Stimulated activated naive B cell treated with anti-CD40 and anti-IgM and Interleukin-4, amounts not matched to agents 10 μg/mL and 1 μg/mL and 100 μg/mL, for 72 hours (primary cell): Measurements from ENCODE around the gene ONECUT1.

Source experiments
- ATAC-seq, 2 donors: fragments of 150-1000 bp; cut with Tn5 transposase; replicated peaks; 2 replicates each; pipeline ENCODE4 v1.10.0; 2021; ENCODE audit warnings: moderate library complexity in 1 of 2
- DNase-seq: peaks from one replicate; pipeline ENCODE4 v3.0.0; 2021
- H3K27ac Mint-ChIP-seq: one replicate; pipeline ENCODE4 v1.8.0; 2022; ENCODE audit warnings: mild to moderate bottlenecking, mixed read lengths
- H3K27me3 Mint-ChIP-seq, 2 donors: one replicate each; pipeline ENCODE4 v1.8.0; 2022; ENCODE audit warnings: mixed read lengths in 2 of 2
- H3K36me3 Mint-ChIP-seq, 2 donors: one replicate each; pipeline ENCODE4 v1.8.0; 2022; ENCODE audit warnings: mixed read lengths in 2 of 2, mild to moderate bottlenecking in 1 of 2
- H3K4me1 Mint-ChIP-seq, 2 donors: one replicate each; pipeline ENCODE4 v1.8.0; 2022; ENCODE audit warnings: mixed read lengths in 2 of 2, mild to moderate bottlenecking in 1 of 2
- H3K4me3 Mint-ChIP-seq, 2 donors: one replicate each; pipeline ENCODE4 v1.8.0; 2022; ENCODE audit warnings: mild to moderate bottlenecking in 2 of 2, mixed read lengths in 2 of 2, moderate library complexity in 1 of 2
- H3K9me3 Mint-ChIP-seq, 2 donors: one replicate each; pipeline ENCODE4 v1.8.0; 2022; ENCODE audit warnings: mixed read lengths in 2 of 2, mild to moderate bottlenecking in 1 of 2

Gene ONECUT1

GRCh38 chr15:52783191-52783829, 6.8 kb downstream of the ONECUT1 start:
- no peaks in the 10 kb centered on the region for H3K9me3 Mint-ChIP-seq
- peaks cover 31 to 59% of the 10 kb centered on the region in 2 donors for H3K4me1 Mint-ChIP-seq
- DNase-seq, result no peak
- peak overlapping the region; percentile 69 for H3K27ac Mint-ChIP-seq
- H3K27me3 Mint-ChIP-seq, result peaks cover 38 to 60% of the 10 kb centered on the region in 2 donors
- no peak for ATAC-seq
- peak overlapping the region; percentile 21 to 37 for H3K4me3 Mint-ChIP-seq
- H3K36me3 Mint-ChIP-seq, result peaks cover 0 to 4% of the 10 kb centered on the region in 2 donors

DNA sequence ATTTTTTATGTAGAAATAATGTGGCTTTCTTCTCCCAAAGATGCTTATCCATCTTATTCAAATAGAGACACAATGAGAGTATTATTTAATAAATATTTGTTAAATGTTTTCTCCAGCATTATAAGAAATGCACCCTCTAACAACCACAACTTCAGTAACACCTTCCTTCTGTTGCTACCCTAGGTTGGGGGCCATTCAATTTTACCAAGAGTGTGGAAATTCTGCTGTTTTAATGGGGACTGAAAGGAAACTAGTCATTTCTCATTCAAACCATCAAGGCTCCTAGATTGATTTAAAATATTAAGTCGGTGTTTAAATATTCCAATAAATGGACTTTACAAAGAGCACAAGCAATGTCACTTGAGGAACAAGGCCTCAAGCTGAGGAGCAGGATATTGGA, 7.6 kb downstream of the ONECUT1 start:
- H3K36me3 Mint-ChIP-seq, result no peaks in the 10 kb centered on the region
- ATAC-seq (no peak), DNase-seq (no peak)
- H3K4me1 Mint-ChIP-seq, result peaks cover 26 to 51% of the 10 kb centered on the region in 2 donors
- no peaks in the 10 kb centered on the region for H3K9me3 Mint-ChIP-seq
- no peak overlapping the region for H3K27ac Mint-ChIP-seq
- H3K4me3 Mint-ChIP-seq, result no peak overlapping the region
- peaks cover 35 to 58% of the 10 kb centered on the region in 2 donors for H3K27me3 Mint-ChIP-seq

GRCh38 chr15:52780172-52780980, 9.8 kb downstream of the ONECUT1 start:
- Mint-ChIP-seq H3K27me3 (peaks cover 35 to 55% of the 10 kb centered on the region in 2 donors), H3K27ac (peak overlapping the region; percentile 85)
- no peak for DNase-seq

DNA sequence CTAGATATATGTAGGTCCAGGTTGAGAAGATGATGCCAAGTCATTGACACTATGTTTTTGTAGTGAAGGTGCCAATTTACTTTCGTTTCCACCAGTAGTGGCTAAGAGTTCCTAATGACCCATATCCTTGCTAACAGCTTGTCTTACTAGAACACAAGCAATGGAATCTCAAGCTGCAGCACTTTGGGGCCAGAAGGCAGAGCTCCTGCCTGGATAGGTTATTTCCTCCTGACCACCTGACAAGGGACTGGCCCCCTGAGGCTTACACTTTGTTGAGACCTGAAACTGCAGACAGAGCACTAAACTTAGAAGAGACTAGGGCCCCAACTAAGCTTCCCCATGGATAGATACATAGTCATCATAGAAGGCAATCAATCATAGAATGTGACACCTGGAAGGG, 11.7 kb downstream of the ONECUT1 start:
- H3K27ac Mint-ChIP-seq, result no peak overlapping the region
- peaks cover 15 to 18% of the 10 kb centered on the region in 2 donors for H3K4me1 Mint-ChIP-seq
- ATAC-seq (no peak), DNase-seq (no peak)
- H3K27me3 Mint-ChIP-seq, result peaks cover 30 to 44% of the 10 kb centered on the region in 2 donors
- H3K9me3 Mint-ChIP-seq, result no peaks in the 10 kb centered on the region
- H3K36me3 Mint-ChIP-seq, result no peaks in the 10 kb centered on the region
- no peak overlapping the region for H3K4me3 Mint-ChIP-seq

More at GRCh38 chr15:52780172-52780980, 9.8 kb downstream of the ONECUT1 start:
- H3K36me3 Mint-ChIP-seq, result no peaks in the 10 kb centered on the region
- H3K4me3 Mint-ChIP-seq, result peak overlapping the region; percentile 69 to 74
- H3K9me3 Mint-ChIP-seq, result no peaks in the 10 kb centered on the region
- ATAC-seq, result peak; percentile 88
- H3K4me1 Mint-ChIP-seq, result peaks cover 19 to 37% of the 10 kb centered on the region in 2 donors

DNA sequence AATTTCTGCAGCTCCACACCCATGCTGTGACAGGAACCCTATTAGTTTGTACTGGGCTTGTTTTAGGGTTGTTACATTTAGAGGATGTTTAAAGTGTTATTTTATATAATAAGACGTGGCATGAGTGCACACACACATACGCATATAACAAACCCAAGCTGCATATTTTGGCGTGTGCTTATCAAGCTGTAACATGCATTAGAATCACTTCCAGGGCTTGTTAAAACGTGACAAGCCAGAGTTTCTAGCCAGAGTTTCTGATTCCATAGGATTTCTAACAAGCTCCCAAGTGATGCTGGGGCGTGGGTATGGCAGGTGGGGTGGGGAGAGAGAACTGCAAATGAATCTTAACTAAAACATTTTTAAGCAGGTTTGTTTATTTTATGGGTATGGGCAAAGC, 17.4 kb downstream of the ONECUT1 start:
- DNase-seq (no peak), ATAC-seq (no peak)
- Mint-ChIP-seq H3K36me3 (no peaks in the 10 kb centered on the region), H3K4me1 (peaks cover 4 to 6% of the 10 kb centered on the region in 2 donors), H3K27ac (no peak overlapping the region), H3K4me3 (no peak overlapping the region), H3K9me3 (no peaks in the 10 kb centered on the region), H3K27me3 (peaks cover 40 to 52% of the 10 kb centered on the region in 2 donors)

DNA sequence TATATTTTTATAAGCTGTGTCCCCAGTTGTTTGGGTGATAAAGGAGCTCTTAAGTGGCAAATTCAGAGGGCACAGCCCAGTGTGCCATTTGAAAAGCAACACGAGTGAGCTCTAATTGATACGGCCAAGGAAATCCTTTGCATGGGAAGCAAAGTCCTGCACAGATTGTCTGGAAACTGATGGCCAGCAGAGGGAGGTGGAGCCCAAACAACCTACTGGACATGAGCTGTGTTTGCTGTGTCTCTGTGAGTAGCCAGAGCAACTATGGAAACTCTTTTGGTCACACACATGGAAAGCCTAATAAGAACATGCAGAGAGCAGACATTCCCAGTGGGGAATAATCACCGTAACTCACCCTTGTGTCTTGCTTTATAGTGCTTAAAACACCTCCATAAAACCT, 24.4 kb downstream of the ONECUT1 start:
- no peaks in the 10 kb centered on the region for H3K36me3 Mint-ChIP-seq

DNA sequence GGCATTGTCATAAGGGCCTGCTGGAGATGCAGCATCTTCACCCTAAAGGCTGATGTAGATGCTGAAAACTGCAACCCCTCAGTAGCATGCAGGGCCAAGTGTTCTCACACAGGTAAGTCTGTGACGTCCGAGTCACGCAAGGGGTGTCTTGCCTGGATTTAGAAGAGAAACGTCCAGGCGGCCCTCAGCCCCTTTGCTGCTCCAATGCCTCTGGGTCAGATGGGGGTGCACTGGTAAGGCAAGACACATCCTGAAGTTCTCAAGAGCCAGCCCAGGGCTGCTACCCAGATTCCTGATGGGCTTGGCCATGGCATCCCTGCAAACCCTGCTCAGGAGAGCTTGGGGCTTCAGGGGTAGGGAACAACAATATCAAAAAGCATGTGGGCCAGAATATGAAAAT, 25.4 kb downstream of the ONECUT1 start:
- DNase-seq, result no peak
- peaks cover 48 to 60% of the 10 kb centered on the region in 2 donors for H3K27me3 Mint-ChIP-seq
- no peaks in the 10 kb centered on the region for H3K36me3 Mint-ChIP-seq
- no peak overlapping the region for H3K27ac Mint-ChIP-seq
- no peaks in the 10 kb centered on the region for H3K9me3 Mint-ChIP-seq
- ATAC-seq, result no peak
- H3K4me1 Mint-ChIP-seq, result peaks cover 0 to 6% of the 10 kb centered on the region in 2 donors
- H3K4me3 Mint-ChIP-seq, result no peak overlapping the region

More for the DNA sequence above, 24.4 kb downstream of the ONECUT1 start:
- H3K27ac Mint-ChIP-seq, result no peak overlapping the region
- no peak for ATAC-seq
- H3K4me3 Mint-ChIP-seq, result no peak overlapping the region
- H3K9me3 Mint-ChIP-seq, result no peaks in the 10 kb centered on the region
- H3K27me3 Mint-ChIP-seq, result peaks cover 43 to 60% of the 10 kb centered on the region in 2 donors
- peaks cover 0 to 3% of the 10 kb centered on the region in 2 donors for H3K4me1 Mint-ChIP-seq
- DNase-seq, result no peak

DNA sequence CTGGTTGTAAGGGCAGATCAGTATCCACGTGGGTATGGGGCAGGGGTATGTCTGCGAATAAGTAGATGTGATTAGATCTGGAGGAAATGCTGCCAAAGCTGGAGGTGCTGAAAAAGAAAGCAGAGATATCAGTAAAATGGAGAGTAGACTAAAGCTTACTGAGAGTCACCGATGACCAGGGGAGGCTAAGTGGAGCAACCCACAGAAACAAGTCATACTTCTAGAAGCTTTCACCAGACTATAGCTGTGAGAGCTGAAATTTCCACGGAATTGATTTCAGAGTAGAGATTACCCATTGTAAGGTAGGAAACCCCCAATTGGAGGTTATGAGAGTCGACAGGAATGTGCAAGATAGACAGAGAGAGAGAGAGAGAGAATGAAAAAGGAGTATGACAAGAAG, 27.5 kb downstream of the ONECUT1 start:
- no peaks in the 10 kb centered on the region for H3K36me3 Mint-ChIP-seq
- no peak overlapping the region for H3K4me3 Mint-ChIP-seq
- H3K4me1 Mint-ChIP-seq, result peaks cover 0 to 6% of the 10 kb centered on the region in 2 donors
- DNase-seq, result no peak
- H3K27me3 Mint-ChIP-seq, result peaks cover 47 to 60% of the 10 kb centered on the region in 2 donors
- H3K9me3 Mint-ChIP-seq, result no peaks in the 10 kb centered on the region
- no peak for ATAC-seq
- H3K27ac Mint-ChIP-seq, result no peak overlapping the region

DNA sequence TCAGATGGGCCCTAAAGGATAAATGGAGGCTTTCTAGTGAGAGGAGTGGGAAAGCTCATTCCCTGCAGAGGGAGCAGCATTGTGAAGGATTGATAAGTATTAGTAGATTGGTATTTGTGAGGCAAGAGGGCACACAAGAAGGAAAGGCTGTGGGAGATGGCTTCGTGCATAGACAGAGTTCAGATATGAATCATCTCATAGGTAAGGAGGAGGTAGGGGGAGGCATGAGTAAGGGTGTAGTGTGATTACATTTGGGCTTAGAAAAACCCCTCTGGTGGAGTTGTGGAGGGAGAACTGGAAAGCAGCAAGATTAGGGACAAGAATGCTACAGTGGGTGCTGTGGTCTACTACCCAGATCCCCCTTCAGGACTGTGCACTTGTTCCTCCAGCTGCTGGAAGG, 29.6 kb downstream of the ONECUT1 start:
- no peaks in the 10 kb centered on the region for H3K9me3 Mint-ChIP-seq
- no peak overlapping the region for H3K27ac Mint-ChIP-seq
- no peaks in the 10 kb centered on the region for H3K36me3 Mint-ChIP-seq
- ATAC-seq, result peak in 1 of 2 donors; percentile 52
- no peak overlapping the region for H3K4me3 Mint-ChIP-seq
- no peak for DNase-seq
- peaks cover 0 to 6% of the 10 kb centered on the region in 2 donors for H3K4me1 Mint-ChIP-seq
- peaks cover 36 to 56% of the 10 kb centered on the region in 2 donors for H3K27me3 Mint-ChIP-seq

GRCh38 chr15:52759969-52760368, 30.2 kb downstream of the ONECUT1 start:
- Mint-ChIP-seq H3K36me3 (no peaks in the 10 kb centered on the region), H3K27ac (no peak overlapping the region), H3K27me3 (peaks cover 30 to 57% of the 10 kb centered on the region in 2 donors), H3K4me1 (peaks cover 0 to 5% of the 10 kb centered on the region in 2 donors), H3K4me3 (no peak overlapping the region), H3K9me3 (no peaks in the 10 kb centered on the region)
- ATAC-seq (no peak), DNase-seq (no peak)

- Mint-ChIP-seq H3K27me3 (peaks cover 35 to 61% of the 10 kb centered on the region in 2 donors), H3K9me3 (no peaks in the 10 kb centered on the region), H3K4me1 (peaks cover 0 to 3% of the 10 kb centered on the region in 2 donors), H3K4me3 (no peak overlapping the region), H3K36me3 (no peaks in the 10 kb centered on the region), H3K27ac (no peak overlapping the region)
- no peak for ATAC-seq
- DNase-seq, result no peak
These were observed 32.6 kb downstream of the ONECUT1 start for GRCh38 chr15:52757496-52757895.

- no peak for DNase-seq
- Mint-ChIP-seq H3K4me1 (no peaks in the 10 kb centered on the region), H3K4me3 (no peak overlapping the region), H3K27me3 (peaks cover 19 to 49% of the 10 kb centered on the region in 2 donors), H3K36me3 (no peaks in the 10 kb centered on the region), H3K9me3 (peaks cover 0 to 1% of the 10 kb centered on the region in 2 donors), H3K27ac (no peak overlapping the region)
- ATAC-seq, result no peak
These were observed 38.6 kb downstream of the ONECUT1 start for GRCh38 chr15:52751522-52751921.

DNA sequence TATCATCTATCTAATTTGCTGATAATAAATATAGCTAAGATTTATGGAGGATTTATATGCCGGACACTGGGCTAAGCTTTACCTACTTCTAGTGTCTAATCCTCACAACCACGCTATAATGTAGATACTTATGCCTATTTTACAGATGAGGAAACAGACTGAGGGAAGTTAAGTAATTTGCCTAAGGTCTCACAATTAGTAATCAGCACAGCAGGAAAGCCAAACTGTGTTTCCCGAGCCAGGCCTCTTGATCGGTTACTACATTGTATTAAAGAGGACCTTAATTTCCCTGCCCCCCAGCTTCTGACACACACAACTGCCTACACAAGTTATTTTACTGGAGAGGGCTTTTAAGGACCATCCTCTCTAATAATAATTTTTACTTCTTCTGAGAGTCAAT, 40.9 kb downstream of the ONECUT1 start:
- Mint-ChIP-seq H3K36me3 (no peaks in the 10 kb centered on the region), H3K27me3 (peaks cover 19 to 47% of the 10 kb centered on the region in 2 donors)
- ATAC-seq, result peak in 1 of 2 donors; percentile 52

DNA sequence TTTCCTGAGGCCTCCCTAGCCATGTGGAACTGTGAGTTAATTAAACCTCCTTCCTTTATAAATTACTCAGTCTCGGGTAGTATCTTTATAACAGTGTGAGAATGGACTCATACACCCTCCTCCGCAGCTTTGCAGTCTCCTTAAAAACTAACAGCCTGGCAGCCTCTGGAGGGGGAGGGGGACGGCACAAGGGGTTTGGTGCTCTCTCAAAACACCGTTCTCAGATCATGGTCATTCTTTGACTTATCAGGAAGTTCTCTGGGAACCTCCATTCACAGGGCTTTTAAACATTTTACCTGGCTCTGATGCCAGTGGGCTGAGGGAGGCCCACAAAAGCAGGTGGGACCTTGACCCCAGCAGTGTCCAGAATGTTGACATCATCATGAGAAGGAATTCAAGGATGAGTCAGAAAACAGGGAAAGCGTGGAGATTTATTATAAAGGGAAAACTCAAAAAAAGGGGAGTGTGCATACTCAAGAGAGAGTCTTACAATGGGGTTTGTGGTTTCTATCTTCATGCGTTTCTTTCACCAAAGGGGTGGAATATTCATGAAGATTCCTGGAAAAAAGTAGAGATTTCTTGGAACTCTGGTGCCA, 43.9 kb downstream of the ONECUT1 start:
- H3K4me3 Mint-ChIP-seq, result no peak overlapping the region
- no peaks in the 10 kb centered on the region for H3K36me3 Mint-ChIP-seq
- H3K9me3 Mint-ChIP-seq, result peaks cover 0 to 1% of the 10 kb centered on the region in 2 donors
- H3K27ac Mint-ChIP-seq, result no peak overlapping the region
- H3K27me3 Mint-ChIP-seq, result peaks cover 7 to 24% of the 10 kb centered on the region in 2 donors
- DNase-seq (no peak), ATAC-seq (no peak)
- no peaks in the 10 kb centered on the region for H3K4me1 Mint-ChIP-seq

More for the DNA sequence above, 40.9 kb downstream of the ONECUT1 start:
- Mint-ChIP-seq H3K4me3 (no peak overlapping the region), H3K9me3 (peaks cover 0 to 1% of the 10 kb centered on the region in 2 donors), H3K4me1 (no peaks in the 10 kb centered on the region), H3K27ac (no peak overlapping the region)
- no peak for DNase-seq
